GM18520 (cell line): ENCODE data around the gene CAMTA1.

Experiments used
- ATAC-seq: cut with Tn5 transposase; IDR thresholded peaks from one replicate; pipeline ENCODE4 v1.9.1; 2021; ENCODE audit not compliant: unreplicated experiment

The CAMTA1 gene

DNA sequence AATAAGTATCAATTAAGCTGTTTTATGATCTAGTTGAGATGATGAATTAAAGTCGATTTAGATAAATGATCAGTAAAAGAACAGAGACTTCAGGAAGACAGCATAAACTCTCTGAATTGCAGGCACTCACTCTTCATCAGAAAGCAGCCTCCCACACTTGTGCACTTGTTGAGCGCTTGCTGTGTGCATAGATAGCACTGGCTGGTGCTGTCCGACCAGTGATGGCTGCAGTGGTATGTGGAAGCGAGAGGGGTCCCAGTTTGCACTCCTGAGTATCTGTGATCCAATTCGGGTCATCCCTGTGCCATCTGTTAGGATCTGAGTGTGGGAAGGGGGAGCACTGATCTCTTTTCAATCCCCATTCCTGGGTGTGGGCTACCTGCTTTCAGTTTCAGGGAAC lies 137.8 kb downstream of the CAMTA1 start:
- no peak for ATAC-seq

DNA sequence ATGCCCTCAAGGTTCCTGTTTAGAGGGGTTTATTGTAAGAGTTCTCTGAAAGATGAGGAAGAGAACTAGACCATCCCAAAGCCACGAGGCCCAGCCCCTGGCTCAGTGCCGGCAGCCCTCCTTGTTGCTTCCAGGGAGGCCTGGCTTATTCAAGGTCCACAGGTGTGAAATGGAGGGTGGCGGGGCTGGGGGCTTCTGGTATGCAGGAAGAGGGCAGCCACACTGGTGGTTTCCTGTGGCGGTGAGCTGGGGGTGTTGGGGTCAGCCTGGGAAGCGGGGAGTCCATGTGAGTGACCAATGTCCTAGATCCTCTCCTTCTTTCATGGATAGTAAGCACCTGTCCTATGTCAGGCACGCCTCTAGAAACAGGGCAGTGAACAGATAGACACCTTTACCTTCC lies 138.2 kb downstream of the CAMTA1 start:
- ATAC-seq: no peak

DNA sequence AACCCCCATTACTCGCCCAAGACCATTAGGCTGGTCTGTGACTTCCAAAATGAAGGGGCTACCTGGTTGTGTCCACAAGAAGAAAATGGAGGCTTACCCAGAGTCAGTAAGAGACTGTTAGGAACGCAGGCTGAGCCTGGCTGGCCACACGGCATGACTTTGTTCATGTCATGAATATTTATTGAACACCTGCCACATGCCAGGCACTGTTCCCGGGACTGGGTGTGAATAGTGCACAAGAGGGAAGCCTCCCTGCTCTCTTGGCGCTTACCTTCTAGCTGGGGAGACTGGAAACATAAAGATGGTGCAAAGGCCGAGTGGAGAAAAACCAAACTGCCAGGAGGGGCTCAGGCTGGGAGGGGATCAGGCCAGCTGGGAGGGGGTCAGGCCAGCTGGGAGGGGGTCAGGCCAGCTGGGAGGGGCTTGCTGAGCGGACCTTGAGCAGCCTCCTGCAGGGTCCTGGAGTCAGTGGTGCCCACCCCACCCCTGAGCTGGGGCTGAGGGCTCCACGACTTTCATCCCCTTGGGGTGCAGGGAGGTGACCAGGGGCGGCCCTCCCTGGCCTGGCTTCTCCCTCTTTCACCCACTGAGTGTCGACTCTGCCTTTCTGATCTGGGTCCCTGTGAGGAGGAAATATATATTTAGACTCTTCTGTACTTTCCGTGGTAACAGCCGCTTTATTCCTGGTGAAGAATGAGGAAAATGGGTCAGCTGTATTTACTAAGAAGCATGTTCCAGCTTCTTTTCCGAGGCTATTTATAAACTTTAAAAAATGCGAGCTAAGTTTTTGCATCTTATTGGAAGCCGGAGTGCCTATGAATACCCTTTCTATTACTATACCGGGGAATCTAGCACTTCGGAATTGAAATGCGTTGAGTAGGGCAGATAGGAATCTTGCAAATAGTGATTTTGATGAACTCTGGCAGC lies 139.0 kb downstream of the CAMTA1 start:
- no peak for ATAC-seq

DNA sequence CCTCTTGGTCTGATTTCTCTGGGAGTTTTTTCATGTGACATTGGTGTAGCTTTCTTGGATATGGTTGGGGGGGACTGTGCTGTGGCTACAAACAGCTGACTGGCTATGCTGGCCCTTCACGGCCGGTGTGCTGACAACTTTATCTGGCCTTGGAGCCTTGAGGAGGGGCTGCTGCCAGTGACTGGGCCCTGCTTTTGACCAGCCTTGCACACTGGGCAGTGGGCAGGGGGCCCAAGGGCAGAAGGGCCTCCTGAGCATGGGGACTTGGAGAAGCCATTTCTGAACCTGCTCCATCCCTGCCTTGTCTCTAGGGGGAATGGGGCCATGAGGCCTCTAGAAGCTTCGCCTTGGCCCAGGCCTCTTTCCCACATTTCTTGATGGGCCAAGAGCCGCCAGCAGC lies 139.6 kb downstream of the CAMTA1 start:
- no peak for ATAC-seq

DNA sequence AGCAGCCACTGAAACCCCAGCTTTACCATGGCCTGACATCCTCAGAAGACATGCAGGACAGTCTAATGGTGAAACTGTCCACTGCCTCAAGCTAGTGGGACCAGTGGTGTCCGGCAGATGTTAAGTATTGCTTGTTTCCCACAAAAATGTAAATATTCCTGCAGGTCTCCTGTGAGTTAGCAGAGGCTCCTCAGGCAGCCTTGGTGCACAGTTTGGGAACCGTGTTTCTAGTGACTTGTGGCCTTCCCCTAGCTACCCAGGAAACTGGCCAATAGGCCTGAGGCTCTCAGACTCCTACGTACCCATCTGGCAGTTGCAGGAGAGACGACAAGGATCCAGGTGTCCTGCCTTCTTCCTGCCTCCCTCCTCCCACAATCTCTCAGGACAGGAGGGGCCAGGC lies 142.4 kb downstream of the CAMTA1 start:
- ATAC-seq: no peak

DNA sequence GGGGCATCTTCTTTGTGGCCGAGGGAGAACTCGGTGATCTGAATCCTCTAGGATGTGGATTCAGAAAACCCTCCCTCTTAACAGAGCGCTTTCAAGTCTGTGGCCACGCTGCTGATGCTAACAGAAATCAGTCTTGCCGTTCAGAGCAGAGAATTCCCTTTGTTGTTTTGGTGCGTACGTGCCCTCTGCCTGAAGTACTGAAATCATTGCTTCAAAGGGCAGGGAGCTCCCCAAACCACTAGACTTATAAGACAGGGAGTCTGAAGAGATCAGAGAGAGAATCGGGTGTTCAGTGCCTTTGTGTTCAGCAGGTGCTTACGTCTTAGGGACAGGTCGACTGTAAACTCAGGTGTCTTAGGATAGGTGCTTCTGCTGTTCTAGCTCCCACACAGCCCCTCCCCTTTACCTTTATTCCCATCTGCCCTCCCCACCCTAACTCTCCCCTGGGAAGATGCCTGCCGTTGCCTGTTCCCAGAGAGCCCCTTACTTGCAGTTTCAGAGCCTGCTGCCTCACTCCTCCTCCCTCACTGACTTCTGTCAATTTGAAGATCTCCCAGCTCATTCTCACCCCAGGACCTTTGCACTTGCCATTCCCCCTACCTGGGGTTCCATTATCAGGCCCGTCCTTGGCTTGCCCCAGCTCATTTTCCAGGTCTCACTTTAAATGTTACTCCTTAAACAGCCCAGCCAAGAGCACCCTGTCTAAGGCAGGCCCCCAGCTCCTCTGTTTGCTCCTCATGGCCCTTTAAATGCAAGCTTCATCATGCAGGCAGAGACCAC lies 143.0 kb downstream of the CAMTA1 start:
- no peak for ATAC-seq

DNA sequence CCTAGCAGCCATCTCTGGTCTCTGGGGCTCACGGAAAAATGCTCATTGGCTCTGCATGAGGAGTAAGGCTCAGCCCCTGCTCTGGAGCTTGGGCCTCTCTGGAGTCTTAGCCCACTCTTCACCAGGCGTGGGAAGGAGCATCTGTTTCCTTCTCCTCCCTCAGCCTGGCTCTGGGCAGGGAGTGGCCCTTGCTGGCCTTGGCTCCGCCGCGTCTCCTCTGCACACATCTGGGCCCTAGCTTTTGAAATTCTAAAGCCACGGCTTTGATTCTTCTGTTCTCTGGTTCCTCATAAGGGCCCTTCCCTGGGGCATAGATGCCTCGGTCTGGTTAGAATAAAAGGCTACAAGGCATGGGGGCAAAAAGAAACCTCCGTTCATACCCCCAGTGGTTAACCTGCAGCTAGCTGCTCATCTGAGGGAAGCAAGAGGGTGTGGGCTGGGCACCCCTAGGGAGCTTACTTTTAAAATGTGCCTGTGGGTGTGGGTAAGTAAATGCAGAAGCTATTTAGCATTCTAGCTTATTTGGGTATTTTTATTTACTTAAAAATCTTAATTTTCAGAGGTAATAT lies 145.6 kb downstream of the CAMTA1 start:
- ATAC-seq: no peak

DNA sequence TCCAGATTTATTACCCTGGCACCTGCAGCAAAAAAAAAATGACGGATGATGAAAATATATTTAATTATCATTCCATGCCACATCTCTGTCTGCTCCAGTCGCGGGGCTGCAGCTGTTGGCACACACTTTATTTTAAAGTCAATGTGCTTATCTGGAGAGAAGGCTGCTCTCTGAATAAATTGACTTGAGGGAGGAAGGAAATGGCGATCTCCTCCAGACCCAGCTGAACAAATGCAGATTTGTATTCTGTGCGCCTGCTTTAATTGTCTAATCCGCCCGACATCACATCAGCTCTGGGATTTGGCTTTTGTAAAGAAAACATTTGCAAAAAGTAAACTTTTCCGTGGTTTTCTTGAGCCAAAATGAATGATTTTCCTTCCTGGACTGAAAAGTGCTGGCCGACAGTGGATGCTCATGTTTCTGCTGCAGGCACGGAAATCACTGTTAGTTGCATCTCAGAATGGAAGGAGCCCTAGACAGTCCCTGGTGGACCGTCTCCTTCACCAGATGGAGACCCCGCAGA lies 150.2 kb downstream of the CAMTA1 start:
- ATAC-seq: no peak

DNA sequence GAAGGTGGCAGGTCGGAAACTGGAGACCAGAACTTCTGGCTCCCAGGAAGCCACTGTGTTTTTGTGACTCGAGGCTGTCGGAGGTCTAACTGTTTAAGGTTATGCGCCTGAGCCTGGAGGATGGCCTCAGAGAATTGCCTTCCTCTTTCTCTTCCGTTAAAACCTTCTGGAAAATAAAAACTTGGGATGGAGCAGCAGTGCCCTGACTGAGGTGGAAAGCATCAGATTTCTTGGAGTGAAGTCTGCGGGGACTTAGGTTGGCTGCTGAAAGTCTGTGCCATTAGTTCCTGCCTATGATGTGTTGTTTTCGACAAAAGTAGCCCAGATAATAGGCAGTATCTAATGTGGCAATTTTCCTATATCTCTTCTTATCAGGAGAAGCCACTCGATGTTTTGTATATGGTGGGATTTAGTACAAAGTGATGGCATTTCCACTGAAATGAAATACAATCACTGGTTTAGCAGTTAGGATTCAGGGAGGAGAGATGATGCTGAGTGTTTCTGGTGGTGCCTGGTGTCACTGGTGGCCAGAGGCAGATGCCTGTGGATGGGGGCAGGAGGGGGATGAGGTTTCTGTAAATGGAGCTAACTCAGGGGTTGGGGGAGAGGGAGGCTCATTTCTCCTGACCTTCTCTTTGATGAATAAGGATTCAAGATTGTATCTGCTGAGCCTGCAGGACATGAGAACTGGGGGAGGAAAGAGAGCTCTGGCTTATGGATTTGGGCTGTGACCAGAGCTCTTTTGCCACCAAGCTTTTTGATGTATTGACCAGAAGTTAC lies 150.8 kb downstream of the CAMTA1 start:
- ATAC-seq: no peak

DNA sequence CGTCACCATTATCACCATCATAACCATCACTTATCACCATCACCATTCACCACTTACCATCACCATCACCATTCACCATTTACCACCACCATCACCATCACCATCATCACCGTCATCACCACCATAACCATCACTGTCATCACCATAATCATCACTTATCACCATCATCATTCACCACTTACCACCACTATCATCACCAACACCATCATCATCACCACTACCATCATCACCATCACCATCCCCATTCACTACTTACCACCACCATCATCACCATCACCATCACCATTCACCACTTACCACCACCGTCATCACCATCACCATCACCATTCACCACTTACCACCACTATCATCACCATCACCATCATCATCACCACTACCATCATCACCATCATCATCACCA lies 151.8 kb downstream of the CAMTA1 start:
- ATAC-seq: no peak

DNA sequence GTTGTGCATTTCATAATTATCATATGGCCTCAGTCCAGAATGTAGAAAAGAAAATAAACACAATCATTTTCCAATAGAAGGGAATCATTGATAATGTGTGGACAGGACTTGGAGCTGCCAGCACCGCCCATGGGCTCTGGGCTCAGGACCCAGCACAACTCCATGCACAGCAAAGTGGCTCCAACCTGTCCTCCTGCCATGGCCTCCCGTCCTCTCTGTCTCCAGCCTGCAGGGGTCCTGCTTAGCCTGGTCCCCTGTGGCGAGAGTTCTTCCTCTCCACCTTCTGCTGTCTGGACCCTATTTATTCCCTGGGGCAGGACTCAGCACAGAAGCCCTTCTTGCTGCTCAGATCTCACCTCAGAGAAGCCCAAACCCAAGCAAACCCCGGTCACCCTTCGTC lies 154.1 kb downstream of the CAMTA1 start:
- no peak for ATAC-seq

DNA sequence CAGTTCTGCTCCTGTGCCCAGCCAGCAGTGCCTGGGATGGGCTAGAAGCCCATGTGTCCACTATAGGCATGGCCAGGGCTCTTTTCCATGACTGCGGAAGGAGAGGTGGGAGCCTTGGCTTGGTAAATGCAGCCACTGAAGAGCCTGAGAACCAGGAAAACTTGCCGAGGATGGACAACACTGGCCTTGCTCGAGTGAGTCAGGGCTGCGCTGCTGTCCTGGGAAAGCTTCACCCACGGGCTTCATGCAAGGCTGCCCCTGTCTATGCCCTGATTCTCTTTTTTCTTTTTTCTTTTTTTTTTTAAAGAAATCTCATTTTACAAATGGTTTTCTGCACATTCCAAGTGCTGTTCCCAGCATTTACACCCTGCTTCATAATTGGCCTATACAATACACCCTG lies 156.5 kb downstream of the CAMTA1 start:
- no peak for ATAC-seq

DNA sequence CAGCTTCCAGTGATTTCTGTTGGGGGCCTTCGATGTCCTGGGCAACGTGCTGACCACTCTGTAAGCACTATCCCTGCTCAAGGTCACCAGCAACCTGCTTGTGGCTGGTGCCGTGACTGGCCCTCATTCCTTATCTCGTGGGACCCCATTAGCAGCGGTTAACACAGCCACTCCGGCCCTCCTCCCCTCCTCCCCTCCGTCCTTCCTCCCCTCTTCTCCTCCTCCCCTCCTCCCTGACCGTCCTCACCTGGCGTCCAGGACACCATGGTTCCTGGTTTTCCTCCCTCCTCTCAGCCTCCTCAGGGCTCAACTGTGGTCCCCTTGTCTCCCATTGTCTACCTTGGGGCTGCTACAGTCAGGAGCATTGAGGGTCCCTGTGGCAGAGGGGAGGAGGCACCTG lies 157.7 kb downstream of the CAMTA1 start:
- no peak for ATAC-seq

DNA sequence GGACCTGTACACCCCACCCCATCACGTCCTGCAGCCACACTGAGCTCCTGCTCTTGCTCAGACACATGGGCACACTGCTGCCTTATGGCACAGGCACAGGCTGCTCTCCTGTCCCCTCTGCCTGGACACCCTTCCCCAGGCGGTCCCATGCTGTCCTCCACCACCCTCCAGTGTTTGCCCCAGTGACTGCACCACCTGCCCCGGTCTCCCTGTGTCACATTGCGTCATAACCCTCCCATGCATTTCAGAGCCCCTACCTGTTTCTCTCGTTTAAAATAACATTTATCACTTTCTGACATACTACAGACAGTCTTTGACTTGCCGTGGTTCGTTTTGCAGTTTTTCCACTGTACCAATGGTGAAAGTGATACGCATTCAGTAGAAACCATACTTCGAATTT lies 159.2 kb downstream of the CAMTA1 start:
- ATAC-seq: no peak

DNA sequence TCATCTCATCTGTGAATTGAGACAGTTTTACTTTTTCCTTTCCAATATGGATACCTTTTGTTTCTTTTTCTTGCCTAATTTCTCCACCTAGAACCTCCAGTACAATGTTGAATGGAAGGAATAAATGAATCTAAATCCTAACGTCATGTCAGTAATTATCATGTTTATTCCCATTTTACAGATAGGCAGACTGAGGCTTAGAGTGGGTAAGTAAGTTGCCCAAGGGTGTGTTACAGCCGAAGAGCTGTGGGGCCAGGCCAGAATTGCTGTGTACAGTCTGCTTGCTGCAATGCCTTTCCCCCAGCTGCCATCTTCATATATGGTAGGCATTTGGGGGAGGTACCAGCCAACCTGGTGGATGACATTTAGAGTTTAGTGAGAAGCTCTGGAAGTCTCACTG lies 162.7 kb downstream of the CAMTA1 start:
- ATAC-seq: no peak

DNA sequence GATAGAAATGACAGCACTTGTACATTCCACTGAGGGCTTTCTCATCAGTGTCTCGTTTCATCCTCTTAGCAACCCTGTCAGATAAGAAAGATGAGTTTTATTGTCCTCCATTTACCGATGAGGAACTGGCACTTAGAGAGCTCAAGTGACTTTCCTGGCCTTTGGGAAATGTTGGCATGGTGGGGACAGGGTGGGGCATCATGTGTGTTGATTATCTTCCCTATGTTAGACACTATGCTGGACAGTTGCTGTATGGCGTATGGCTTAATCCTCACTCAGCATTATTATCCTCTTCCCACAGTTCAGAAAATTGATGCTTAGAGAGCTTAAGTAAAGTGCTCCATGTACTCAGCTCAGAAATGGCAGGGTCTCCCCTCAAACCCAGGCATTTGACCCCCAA lies 163.2 kb downstream of the CAMTA1 start:
- no peak for ATAC-seq

DNA sequence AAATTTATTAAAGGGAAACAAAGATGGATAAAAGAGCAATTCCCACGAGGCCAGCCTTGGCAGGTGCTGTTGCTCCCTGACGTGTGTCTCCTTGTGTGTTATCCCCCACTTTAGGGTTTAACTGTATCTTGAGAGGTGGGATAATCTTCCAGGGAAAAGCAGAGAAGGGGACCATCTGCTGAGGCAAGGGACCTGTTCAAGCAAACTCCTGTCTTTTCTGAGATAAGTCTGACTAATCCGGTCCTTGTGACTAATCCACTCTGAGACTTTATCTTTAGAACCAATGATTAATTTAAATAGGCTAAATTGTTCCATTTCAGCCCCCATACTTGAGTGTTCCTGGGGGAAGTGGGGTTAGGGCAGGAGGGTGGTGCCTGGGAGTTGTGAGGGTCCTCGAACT lies 163.6 kb downstream of the CAMTA1 start:
- no peak for ATAC-seq

DNA sequence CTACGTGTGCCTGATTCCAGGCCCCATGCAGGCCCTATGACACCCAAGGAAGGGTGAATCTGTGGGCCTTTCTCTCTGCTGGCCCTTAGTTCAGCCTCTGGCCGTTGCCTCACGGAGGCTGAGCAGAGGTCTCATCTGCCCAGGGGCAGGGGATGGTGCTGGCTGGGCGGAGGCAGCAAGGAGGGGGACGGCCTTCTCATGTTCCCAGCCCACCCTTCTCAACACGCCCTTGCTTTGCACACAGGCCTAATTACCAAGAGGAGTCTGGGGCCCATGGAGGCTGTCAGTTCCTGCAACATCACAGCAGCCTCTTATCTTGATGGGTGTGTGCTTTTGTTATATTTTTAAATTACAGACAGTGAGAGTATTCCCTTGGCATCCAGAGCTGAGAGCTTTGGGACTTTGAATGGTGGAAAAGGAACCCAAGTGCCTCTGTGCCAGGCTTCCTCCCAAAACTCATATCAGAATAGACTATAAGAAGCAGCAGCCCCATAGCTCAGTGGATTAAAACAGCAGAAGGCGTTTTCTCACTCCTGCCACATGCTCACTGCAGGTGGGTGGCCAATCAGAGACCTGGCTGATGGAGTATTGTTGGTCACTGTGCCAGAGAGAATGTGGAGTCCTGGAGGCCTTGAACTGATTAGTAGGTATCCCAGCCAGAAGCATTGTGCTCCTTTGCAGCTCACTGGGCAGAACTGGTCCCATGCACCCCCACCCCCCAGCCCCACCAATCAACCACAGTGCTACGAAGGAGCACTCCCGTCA lies 164.9 kb downstream of the CAMTA1 start:
- ATAC-seq: no peak

DNA sequence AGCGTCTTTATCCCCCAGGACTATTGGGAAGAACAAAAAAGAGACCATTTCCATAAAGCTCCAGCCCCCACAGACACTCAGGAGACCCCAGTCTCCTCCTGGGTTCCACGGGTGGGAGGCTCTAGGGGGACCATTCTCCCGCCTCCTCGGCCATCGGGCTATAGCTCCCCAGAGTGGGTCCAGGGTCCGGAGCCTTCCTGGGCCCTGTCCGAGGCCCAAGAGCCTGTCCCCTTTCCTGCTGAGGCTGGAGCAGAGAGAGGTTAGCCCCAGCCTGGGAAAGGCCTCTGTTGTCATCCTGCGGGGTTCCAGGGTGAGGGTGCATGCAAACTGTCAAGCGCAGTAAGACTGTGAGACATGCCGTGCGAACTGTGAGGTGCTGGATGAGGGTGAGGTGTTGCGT lies 166.3 kb downstream of the CAMTA1 start:
- ATAC-seq: no peak

DNA sequence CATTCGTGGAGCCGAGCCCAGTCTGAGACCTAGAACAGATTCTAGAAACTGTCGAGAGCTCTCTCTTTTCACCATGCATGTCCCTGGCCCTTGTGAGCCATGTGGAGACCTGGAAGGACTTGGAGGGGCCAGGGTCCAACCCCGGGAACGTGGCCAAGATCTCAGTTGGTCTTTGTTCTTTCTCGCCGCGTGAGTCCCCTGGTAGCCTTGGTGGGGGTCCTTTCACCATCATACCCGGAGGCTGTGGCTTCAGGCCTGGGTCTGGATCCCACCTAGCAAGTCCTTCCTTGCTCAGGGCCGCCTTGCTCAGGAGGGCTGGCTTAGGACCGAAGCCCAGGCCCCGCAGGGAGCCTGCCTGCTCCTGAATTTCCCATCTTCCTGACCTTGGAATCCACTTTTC lies 168.0 kb downstream of the CAMTA1 start:
- no peak for ATAC-seq
